ENCODE results near the gene TMEM178B.
"Not testable (repeated sequence)": the region's sequence is repeated elsewhere in the genome, so short reads cannot be mapped to it uniquely, and the experiment has no call there.

TMEM178B gene

DNA sequence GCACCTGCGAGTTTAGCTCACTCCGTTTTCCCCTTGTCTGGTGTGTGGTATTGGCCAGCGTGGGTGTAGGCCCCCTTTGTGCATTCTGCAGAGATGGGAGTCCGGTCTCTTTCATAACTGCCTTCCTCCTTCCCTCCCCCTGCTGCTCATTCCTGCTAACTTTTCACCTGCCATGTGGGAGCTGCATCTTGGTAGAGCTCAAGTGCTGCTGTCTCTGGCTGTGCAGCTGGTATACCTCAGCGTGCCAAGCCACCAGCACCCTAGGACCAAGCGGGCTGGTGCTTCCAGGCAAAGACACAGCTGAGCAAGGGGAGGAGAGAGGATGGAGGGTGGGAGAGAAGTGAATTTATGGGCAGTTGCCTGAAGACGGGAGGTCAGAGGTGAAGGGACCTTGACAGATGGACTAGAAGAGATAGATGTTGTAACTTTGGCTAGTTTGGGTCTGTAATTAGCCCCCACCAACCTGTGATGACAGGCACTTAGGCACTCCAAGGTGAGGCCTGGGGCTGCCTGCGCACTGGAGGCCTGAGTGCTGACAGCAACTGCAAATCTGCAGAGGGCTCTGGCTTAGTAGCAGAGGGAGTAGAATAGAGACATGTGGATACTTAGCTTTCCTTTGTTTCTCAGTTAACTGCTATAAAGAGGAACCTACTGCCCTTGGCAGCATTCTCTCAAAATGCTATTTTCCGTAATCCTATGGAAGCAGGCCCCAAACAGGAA lies 328.6 kb downstream of the TMEM178B start:
- Mint-ChIP-seq H3K36me3 (no peaks in the 10 kb centered on the region), H3K4me1 (ENCODE audit: low read depth) (no peaks in the 10 kb centered on the region), H3K27ac (no peak overlapping the region), H3K4me3 (no peak overlapping the region), H3K27me3 (peaks cover 3% of the 10 kb centered on the region), H3K9me3 (ENCODE audit: low read depth) (no peaks in the 10 kb centered on the region)

DNA sequence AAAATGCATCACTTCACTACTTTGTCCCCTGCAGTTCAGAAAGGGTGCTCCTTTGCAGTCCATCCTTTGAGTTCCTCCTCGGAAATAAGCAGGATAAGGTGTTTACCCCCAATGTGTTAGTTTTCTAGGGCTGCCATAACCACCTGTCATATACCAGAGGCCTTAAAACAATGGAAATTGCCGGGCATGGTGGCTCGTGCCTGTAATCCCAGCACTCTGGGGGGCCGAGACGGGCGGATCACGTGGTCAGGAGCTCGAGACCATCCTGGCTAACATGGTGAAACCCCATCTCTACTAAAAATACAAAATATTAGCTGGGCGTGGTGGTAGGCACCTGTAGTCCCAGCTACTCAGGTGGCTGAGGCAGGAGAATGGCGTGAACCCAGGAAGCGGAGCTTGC lies 330.0 kb downstream of the TMEM178B start:
- H3K4me3 Mint-ChIP-seq = not testable (repeated sequence)

DNA sequence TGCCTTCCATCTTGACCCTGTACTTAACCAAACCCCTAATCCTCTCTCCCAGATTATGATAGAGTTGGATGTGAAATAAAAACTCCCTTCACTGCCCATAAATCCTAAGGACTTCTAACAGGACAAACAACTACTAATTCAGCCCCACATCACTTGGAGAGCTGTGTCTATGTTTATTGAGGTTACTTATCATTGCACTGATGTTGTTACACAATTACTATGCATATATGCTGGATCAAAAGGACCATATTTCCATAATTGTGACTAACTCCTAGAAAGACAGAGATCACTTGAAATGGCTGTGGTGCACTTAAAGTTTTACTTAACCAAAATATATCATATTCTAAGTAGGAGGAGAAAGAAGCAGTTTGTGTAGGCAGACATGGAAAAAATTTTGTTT lies 332.5 kb downstream of the TMEM178B start:
- no peak overlapping the region for H3K4me3 Mint-ChIP-seq
- no peaks in the 10 kb centered on the region for H3K4me1 Mint-ChIP-seq (ENCODE audit: low read depth)
- H3K27me3 Mint-ChIP-seq = peaks cover 5% of the 10 kb centered on the region
- no peaks in the 10 kb centered on the region for H3K36me3 Mint-ChIP-seq
- H3K27ac Mint-ChIP-seq = no peak overlapping the region
- H3K9me3 Mint-ChIP-seq (ENCODE audit: low read depth) = no peaks in the 10 kb centered on the region

More for the DNA sequence above, 330.0 kb downstream of the TMEM178B start:
- not testable (repeated sequence) for H3K27me3 Mint-ChIP-seq; H3K36me3 Mint-ChIP-seq; H3K4me1 Mint-ChIP-seq (ENCODE audit: low read depth); H3K27ac Mint-ChIP-seq; H3K9me3 Mint-ChIP-seq (ENCODE audit: low read depth)

DNA sequence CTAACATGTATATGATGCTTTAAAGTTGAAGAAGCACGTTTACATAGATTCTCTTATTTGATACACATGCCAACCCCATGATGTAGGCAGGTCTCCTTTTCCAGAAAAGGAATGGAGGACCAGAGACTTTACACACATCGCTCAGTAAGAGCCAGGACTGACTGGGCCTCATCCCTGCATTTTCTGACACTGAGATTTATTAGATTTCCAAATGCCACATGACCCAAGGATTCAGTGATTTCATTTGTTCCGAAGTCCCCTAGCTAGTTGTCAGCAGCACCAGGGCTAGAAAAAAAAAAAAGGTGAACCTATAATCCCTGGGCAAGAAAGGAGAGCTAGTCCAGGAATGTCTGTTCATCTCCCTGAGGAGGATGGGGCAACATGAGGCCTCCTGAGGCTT lies 334.0 kb downstream of the TMEM178B start:
- peaks cover 4% of the 10 kb centered on the region for H3K27me3 Mint-ChIP-seq
- H3K4me3 Mint-ChIP-seq = no peak overlapping the region
- H3K9me3 Mint-ChIP-seq (ENCODE audit: low read depth) = no peaks in the 10 kb centered on the region
- no peak overlapping the region for H3K27ac Mint-ChIP-seq
- no peaks in the 10 kb centered on the region for H3K36me3 Mint-ChIP-seq
- H3K4me1 Mint-ChIP-seq (ENCODE audit: low read depth) = no peaks in the 10 kb centered on the region

DNA sequence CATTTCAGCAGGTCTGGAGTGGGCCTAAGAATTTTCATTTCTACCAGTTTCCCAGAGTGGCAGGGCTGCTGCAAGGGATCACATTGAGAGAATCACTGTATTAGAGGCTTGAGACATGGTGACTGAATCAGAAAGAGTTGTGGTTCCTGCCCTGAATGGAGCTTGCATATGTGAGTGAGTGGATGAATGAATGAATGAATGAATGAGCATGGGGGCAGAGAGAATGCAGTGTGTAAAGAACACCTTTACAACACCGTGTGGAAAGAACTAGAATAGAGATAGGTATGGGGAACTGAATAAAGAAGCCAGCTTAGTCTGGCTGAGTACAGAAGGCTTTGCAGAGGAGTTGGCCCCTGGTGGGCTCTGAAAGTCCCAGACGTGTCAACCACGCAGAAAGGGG lies 334.6 kb downstream of the TMEM178B start:
- no peaks in the 10 kb centered on the region for H3K9me3 Mint-ChIP-seq (ENCODE audit: low read depth)
- H3K36me3 Mint-ChIP-seq = no peaks in the 10 kb centered on the region
- no peak overlapping the region for H3K27ac Mint-ChIP-seq
- no peaks in the 10 kb centered on the region for H3K4me1 Mint-ChIP-seq (ENCODE audit: low read depth)
- H3K4me3 Mint-ChIP-seq = no peak overlapping the region
- peaks cover 4% of the 10 kb centered on the region for H3K27me3 Mint-ChIP-seq

DNA sequence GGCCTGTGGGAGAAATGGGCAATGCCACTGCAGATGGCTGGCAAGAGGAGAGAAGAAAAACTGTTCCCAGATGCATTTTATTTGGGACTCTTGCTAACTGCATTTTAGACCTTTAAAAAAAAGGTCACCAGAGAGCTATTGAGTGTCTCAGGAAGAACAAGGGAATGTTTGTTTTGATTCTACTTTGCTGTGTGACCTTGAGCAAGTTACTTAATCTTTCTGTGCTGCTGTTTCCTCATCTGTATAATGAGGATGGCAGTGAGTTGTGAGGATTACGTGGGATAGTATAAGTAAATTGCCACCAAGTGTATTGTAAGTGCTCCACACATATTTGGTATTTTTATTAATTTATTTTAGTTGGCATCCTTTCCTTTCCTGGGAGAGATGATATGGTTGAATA lies 335.4 kb downstream of the TMEM178B start:
- Mint-ChIP-seq H3K4me3 (no peak overlapping the region), H3K9me3 (ENCODE audit: low read depth) (no peaks in the 10 kb centered on the region), H3K4me1 (ENCODE audit: low read depth) (no peaks in the 10 kb centered on the region), H3K36me3 (no peaks in the 10 kb centered on the region), H3K27ac (no peak overlapping the region), H3K27me3 (peaks cover 4% of the 10 kb centered on the region)

DNA sequence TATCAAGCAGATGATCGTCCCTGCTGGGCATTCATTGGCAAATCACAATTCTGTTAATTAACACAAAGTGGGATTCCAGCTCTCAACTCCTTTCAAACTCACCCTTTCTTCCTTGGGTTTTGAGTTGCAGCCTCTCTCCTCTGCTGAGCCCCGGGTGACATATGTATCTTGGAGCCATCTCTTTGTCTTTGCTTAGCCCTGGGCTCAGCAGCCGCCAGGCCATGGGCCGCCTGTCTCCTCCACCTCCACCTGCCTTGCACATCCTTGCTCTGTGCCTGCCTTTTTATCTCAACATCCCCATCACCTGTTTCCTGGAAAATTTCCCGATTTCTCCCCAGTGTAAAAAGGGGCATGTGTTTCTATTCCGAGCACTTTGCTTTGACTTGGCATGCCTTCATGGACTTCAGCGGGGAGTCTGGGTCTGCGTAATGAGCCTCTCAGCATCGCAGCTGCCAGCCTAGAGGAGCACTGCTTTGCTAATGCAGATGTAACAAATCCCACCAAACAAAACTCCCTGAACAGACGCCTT lies 336.0 kb downstream of the TMEM178B start:
- Mint-ChIP-seq H3K27me3 (peaks cover 6% of the 10 kb centered on the region), H3K9me3 (ENCODE audit: low read depth) (no peaks in the 10 kb centered on the region), H3K4me1 (ENCODE audit: low read depth) (no peaks in the 10 kb centered on the region), H3K36me3 (no peaks in the 10 kb centered on the region), H3K4me3 (no peak overlapping the region), H3K27ac (no peak overlapping the region)

DNA sequence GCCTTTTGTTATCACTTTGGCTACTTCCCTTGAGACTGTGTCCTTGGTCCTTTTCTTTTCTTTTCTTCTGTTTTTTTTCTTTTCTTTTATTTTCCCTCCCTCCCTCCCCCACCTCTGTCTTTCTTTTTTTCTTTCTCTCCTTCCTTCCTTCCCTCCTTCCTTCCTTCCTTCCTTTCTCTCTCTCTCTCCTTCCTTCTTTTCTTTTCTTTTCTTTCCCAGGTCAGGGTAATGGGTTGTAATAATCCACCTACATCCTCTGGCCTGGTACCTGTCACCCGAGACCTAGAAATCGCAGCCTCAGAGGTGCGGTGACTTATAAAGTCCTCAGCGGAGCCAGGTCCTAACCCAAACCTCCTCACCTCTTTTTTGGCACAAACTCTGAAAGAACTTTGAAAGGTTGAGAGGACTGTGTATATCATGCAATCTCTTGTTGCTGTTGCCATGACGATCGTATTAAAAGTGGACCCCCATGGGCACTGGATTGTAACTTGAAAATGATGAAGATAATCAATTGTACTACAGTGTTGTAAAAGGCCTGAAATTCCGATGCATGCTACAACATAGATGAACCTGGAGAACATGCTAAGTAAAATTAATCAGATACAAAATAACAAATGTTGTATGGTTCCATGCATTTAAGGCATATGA lies 336.6 kb downstream of the TMEM178B start:
- peaks cover 8% of the 10 kb centered on the region for H3K27me3 Mint-ChIP-seq
- H3K4me1 Mint-ChIP-seq (ENCODE audit: low read depth) = no peaks in the 10 kb centered on the region
- H3K36me3 Mint-ChIP-seq = no peaks in the 10 kb centered on the region
- no peaks in the 10 kb centered on the region for H3K9me3 Mint-ChIP-seq (ENCODE audit: low read depth)
- H3K27ac Mint-ChIP-seq = no peak overlapping the region
- H3K4me3 Mint-ChIP-seq = no peak overlapping the region

DNA sequence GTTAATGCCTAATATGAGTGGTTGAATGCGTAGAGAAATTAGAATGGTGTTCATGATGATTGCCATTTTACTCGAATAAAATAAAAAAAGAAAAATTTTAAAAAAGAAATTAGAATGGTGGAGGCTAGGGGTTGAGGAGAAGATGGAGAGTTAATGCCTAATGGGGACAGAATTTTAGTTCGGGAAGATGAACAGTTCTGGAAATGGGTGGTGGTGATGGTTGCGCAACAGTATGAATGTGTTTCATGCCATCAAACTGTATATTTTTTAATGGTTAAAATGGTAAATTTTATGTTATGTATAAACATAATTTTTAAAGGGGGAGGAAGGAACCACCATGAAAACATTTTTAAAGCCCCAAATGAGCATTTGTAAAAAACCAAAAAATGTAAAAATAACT lies 337.3 kb downstream of the TMEM178B start:
- Mint-ChIP-seq H3K36me3 (no peaks in the 10 kb centered on the region), H3K4me1 (ENCODE audit: low read depth) (no peaks in the 10 kb centered on the region), H3K27me3 (peaks cover 8% of the 10 kb centered on the region), H3K9me3 (ENCODE audit: low read depth) (no peaks in the 10 kb centered on the region), H3K4me3 (no peak overlapping the region), H3K27ac (no peak overlapping the region)

DNA sequence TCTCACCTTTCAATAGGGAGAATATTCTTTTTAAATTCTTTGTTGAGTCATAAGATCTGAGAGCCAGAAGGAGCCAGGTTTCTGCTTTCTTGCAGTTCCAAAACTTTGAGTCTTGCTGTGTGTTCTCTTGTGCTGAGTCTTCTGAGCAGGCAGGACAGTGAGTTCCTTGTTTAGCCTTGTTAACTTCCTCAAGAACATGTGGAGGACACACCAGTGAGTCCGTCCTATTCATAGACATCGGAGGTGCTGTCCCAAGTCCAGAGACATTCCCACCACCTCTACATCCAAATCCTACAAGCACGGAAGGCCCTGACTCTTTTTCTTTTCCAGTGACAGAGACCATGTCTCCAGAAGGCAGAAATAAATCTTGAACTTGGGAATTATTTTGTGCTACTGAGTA lies 342.1 kb downstream of the TMEM178B start:
- no peaks in the 10 kb centered on the region for H3K9me3 Mint-ChIP-seq (ENCODE audit: low read depth)
- H3K36me3 Mint-ChIP-seq = no peaks in the 10 kb centered on the region
- H3K4me3 Mint-ChIP-seq = no peak overlapping the region
- H3K27me3 Mint-ChIP-seq = peaks cover 7% of the 10 kb centered on the region
- no peak overlapping the region for H3K27ac Mint-ChIP-seq
- H3K4me1 Mint-ChIP-seq (ENCODE audit: low read depth) = no peaks in the 10 kb centered on the region

DNA sequence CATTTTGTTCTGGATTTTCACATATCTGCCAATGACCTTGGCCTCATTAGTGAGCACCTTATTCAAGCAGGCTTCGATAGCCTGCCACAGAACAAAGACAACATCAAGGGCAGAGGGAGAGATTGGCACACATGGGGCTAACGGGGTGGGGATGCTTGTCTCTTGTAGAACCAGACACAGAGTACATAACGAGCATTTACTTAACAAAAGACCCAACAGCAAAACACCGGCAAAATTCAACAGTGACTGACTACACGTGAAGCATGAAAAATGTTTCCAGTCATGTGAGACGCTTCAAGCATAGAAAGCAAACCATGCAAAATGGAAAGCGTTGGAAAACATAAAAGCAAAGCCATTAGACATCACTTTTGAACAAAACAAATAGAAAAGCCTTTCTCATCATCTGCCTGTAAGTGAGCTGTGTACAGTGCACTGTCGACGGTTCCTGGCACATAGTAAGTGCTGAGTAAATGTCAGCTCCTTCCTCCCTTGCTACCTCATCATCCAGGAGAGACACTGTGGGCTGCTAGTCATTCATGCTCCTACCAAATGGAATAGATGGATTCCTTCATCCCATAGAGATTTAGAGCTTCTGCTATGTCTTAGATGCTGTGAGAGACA lies 342.9 kb downstream of the TMEM178B start:
- no peak overlapping the region for H3K27ac Mint-ChIP-seq
- no peaks in the 10 kb centered on the region for H3K9me3 Mint-ChIP-seq (ENCODE audit: low read depth)
- H3K27me3 Mint-ChIP-seq = peaks cover 7% of the 10 kb centered on the region
- H3K4me3 Mint-ChIP-seq = no peak overlapping the region
- no peaks in the 10 kb centered on the region for H3K36me3 Mint-ChIP-seq
- no peaks in the 10 kb centered on the region for H3K4me1 Mint-ChIP-seq (ENCODE audit: low read depth)

DNA sequence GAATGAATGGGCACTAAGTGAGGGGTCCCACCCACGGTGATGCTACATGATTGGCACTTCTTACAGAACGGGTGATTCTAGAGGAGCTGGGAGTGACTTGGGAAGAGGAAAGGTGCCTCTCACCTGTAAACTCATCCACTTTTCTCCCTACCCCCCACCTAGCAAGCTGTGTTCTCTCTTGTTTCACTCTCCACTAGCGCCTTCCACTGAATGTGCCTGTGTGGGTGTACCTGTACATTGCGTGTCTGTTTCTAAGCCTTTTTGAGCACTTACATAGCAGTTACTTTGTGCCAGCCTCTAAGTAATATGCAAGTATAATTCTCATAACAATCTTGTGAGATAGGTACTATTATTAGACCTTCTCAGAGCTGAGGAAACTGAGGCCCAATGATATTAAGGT lies 343.6 kb downstream of the TMEM178B start:
- Mint-ChIP-seq H3K27ac (no peak overlapping the region), H3K36me3 (no peaks in the 10 kb centered on the region), H3K4me3 (no peak overlapping the region), H3K9me3 (ENCODE audit: low read depth) (no peaks in the 10 kb centered on the region), H3K27me3 (peaks cover 7% of the 10 kb centered on the region), H3K4me1 (ENCODE audit: low read depth) (no peaks in the 10 kb centered on the region)

DNA sequence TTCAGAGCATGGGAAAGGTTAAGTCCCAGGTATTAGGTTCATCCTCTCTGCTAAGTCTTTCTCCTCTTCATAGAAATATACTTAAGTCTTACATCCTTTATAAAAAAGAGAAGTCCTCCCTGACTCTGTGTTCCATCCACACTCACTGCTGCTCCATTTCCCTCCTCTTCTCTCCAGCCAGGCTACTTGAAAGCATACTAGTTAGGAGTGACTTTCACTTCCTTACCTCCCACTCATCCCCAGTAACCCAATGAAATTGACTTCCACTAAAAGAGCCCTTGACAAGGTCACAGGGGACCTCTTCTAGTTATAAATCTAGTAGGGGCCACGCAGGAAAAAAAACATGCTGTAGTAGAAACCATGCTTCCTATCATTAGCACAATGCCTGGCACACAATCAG lies 344.2 kb downstream of the TMEM178B start:
- peaks cover 7% of the 10 kb centered on the region for H3K27me3 Mint-ChIP-seq
- H3K9me3 Mint-ChIP-seq (ENCODE audit: low read depth) = no peaks in the 10 kb centered on the region
- H3K4me3 Mint-ChIP-seq = no peak overlapping the region
- no peak overlapping the region for H3K27ac Mint-ChIP-seq
- H3K4me1 Mint-ChIP-seq (ENCODE audit: low read depth) = no peaks in the 10 kb centered on the region
- no peaks in the 10 kb centered on the region for H3K36me3 Mint-ChIP-seq

DNA sequence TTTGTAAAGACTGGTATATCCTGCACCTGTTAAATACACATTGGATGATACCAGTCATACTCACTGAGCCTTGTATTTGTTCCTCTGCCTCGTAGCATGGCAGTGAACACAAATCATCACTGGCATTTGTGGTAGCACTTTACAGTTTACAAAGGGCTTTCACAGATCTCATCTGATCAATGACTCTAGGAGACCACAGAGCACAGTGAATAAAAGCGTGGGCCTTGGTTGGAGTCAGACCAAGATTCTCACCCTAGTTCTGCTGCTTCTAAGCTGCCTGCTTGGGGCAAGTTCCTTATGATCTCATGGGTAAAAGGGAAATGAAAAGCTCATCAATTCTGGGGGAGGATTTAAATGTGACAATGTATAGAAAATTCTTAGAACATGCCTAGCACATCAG lies 347.4 kb downstream of the TMEM178B start:
- H3K27me3 Mint-ChIP-seq = peaks cover 8% of the 10 kb centered on the region
- no peaks in the 10 kb centered on the region for H3K4me1 Mint-ChIP-seq (ENCODE audit: low read depth)
- H3K9me3 Mint-ChIP-seq (ENCODE audit: low read depth) = no peaks in the 10 kb centered on the region
- no peak overlapping the region for H3K4me3 Mint-ChIP-seq
- H3K27ac Mint-ChIP-seq = no peak overlapping the region
- no peaks in the 10 kb centered on the region for H3K36me3 Mint-ChIP-seq

DNA sequence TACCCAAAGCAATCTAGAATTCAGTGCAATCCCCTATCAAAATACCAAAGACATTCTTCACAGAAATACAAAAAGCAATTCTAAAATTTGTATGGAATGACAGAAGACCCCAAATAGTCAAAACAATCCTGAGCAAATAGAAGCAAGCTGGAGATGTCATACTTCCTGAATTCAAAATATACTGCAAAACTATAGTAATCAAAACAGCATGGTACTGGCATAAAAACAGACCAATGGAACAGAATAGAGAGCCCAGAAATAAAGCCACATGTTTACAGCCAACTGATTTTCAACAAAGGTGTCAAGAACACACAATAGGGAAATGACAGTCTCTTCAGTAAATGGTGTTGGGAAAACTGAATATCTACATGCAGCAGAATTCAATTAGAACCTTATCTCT lies 353.3 kb downstream of the TMEM178B start:
- H3K27ac Mint-ChIP-seq = no peak overlapping the region
- H3K4me3 Mint-ChIP-seq = no peak overlapping the region
- peaks cover 7% of the 10 kb centered on the region for H3K27me3 Mint-ChIP-seq
- peaks cover 9% of the 10 kb centered on the region for H3K9me3 Mint-ChIP-seq (ENCODE audit: low read depth)
- H3K4me1 Mint-ChIP-seq (ENCODE audit: low read depth) = no peaks in the 10 kb centered on the region
- no peaks in the 10 kb centered on the region for H3K36me3 Mint-ChIP-seq
